ENCODE measurements around the gene PIK3R5. TPM values are rescaled to one million over a fixed set of nuclear protein-coding genes. Genes with fewer than 3 reads are reported as not detected.

PIK3R5 gene
- total RNA-seq, 1 donor from 2014 or later = 0.25 TPM

DNA sequence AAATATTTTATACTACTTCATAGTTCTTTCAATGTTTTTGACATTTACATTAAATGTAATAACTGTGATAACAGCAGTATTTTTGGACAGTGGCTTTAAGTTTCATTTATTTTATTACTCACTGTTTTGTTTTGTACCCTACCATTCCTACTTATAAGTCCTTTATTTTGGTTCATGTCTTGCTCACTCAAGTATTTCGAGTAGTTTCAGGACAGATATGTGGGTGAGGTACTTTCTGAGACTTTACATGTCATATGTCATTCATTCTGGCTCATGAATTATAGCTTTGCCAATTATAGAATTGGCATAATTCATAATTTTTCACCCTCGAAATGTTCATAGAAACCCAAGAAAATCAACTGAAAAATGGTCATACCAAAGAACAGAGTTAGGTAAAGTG lies 44.4 kb downstream of the PIK3R5 start:
- no peak overlapping the region for H3K4me3 Mint-ChIP-seq
- no peak for DNase-seq (ENCODE audit: low spot score in 2 of 2, unreplicated experiment in 2 of 2)
- peaks cover 24% of the 10 kb centered on the region for H3K9me3 Mint-ChIP-seq
- no peak overlapping the region for H3K27ac Mint-ChIP-seq
- no peak for TF ChIP-seq CTCF (IDR thresholded peaks at IDR 0.05; ENCODE audit: unreplicated experiment)
- no peaks in the 10 kb centered on the region for H3K36me3 Mint-ChIP-seq
- H3K27me3 Mint-ChIP-seq (ENCODE audit: low read depth) = peaks cover 13% of the 10 kb centered on the region
- no peaks in the 10 kb centered on the region for H3K4me1 Mint-ChIP-seq

- no peak for TF ChIP-seq CTCF (IDR thresholded peaks at IDR 0.05; ENCODE audit: unreplicated experiment)
- Mint-ChIP-seq H3K36me3 (no peaks in the 10 kb centered on the region), H3K9me3 (peaks cover 24% of the 10 kb centered on the region), H3K27me3 (ENCODE audit: low read depth) (peaks cover 24% of the 10 kb centered on the region), H3K27ac (no peak overlapping the region), H3K4me3 (no peak overlapping the region), H3K4me1 (no peaks in the 10 kb centered on the region)
- DNase-seq (ENCODE audit: low spot score in 2 of 2, unreplicated experiment in 2 of 2) = no peak
Observed at GRCh38 chr17:8918807-8919465, 46.6 kb downstream of the PIK3R5 start.

DNA sequence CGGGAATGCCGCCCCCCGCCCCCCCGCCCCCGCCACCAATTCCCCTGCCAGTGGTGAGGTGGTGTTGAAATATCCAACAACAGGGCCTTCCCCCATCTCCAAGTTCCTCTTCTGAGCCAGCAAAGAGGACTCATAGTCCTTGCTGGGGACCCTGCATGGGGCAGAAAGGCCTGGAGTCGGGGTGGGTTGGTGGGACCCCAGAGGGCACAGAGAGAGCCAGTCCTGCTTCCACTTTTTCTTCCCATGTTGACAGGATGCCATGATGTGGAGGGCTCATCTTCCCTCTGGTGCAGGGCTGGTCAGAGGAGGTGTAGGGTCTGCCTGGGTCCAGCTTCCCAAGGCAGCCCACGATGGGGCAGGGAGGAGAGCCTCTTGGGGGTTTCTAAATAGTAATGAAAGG lies 49.0 kb downstream of the PIK3R5 start:
- H3K27ac Mint-ChIP-seq = no peak overlapping the region
- TF ChIP-seq CTCF (IDR thresholded peaks at IDR 0.05; ENCODE audit: unreplicated experiment) = no peak
- H3K4me3 Mint-ChIP-seq = no peak overlapping the region
- no peaks in the 10 kb centered on the region for H3K36me3 Mint-ChIP-seq
- H3K9me3 Mint-ChIP-seq = peaks cover 24% of the 10 kb centered on the region
- peaks cover 34% of the 10 kb centered on the region for H3K27me3 Mint-ChIP-seq (ENCODE audit: low read depth)
- no peak for DNase-seq (ENCODE audit: low spot score in 2 of 2, unreplicated experiment in 2 of 2)
- no peaks in the 10 kb centered on the region for H3K4me1 Mint-ChIP-seq

- Mint-ChIP-seq H3K4me3 (no peak overlapping the region), H3K9me3 (peaks cover 24% of the 10 kb centered on the region), H3K27me3 (ENCODE audit: low read depth) (peaks cover 48% of the 10 kb centered on the region), H3K27ac (no peak overlapping the region), H3K4me1 (no peaks in the 10 kb centered on the region), H3K36me3 (no peaks in the 10 kb centered on the region)
- DNase-seq (ENCODE audit: low spot score in 2 of 2, unreplicated experiment in 2 of 2) = no peak
- TF ChIP-seq CTCF (IDR thresholded peaks at IDR 0.05; ENCODE audit: unreplicated experiment) = no peak
Observed at GRCh38 chr17:8914554-8914953, 51.0 kb downstream of the PIK3R5 start.

DNA sequence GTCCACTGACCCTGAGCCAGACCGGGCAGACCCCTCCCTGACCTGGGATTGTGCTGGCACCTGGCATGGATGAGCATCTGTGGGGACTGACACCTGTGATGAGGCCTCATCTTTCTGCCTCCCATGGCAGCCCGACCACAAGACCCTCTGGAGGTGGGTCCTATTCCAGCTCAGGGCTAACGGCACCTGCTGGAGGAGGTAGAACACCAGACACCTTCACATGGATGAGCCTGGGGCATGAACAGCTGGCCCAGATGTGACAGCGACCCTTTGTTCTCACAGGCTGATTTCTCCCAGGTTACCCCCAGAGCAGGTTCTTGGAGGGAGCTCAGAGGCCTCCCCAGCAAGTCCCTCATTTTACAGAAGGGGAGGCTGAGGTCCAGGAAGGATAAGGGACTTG lies 51.6 kb downstream of the PIK3R5 start:
- Mint-ChIP-seq H3K27me3 (ENCODE audit: low read depth) (peaks cover 55% of the 10 kb centered on the region), H3K36me3 (no peaks in the 10 kb centered on the region), H3K4me1 (no peaks in the 10 kb centered on the region), H3K27ac (no peak overlapping the region), H3K9me3 (peaks cover 17% of the 10 kb centered on the region), H3K4me3 (no peak overlapping the region)
- no peak for TF ChIP-seq CTCF (IDR thresholded peaks at IDR 0.05; ENCODE audit: unreplicated experiment)
- DNase-seq (ENCODE audit: low spot score in 2 of 2, unreplicated experiment in 2 of 2) = no peak

DNA sequence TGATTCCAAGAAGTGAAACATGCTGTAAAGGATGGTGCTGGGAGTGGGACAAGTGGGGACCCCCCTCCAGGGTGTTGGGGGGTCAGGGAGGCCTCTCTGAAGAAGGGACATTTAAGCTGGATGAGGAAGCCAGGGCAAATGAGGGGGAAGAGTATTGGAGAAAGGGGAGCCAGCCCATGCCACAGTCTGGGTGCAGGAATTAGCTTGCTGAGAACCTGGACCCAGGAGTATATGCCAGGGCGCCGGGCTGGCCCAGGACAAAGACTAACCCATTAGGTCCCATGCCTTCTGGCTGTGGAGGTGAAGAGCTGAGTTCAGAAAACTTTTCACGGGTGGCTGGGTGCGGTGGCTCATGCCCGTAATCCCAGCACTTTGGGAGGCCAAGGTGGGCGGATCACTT lies 52.4 kb downstream of the PIK3R5 start:
- no peak for TF ChIP-seq CTCF (IDR thresholded peaks at IDR 0.05; ENCODE audit: unreplicated experiment)
- Mint-ChIP-seq H3K4me3 (no peak overlapping the region), H3K27ac (no peak overlapping the region), H3K27me3 (ENCODE audit: low read depth) (peaks cover 60% of the 10 kb centered on the region), H3K36me3 (no peaks in the 10 kb centered on the region), H3K4me1 (no peaks in the 10 kb centered on the region), H3K9me3 (peaks cover 12% of the 10 kb centered on the region)
- no peak for DNase-seq (ENCODE audit: low spot score in 2 of 2, unreplicated experiment in 2 of 2)

Data from mesothelial cell of epicardium (in vitro differentiated cells).